PC-9 (cell line): ENCODE data around the gene GJA9.

Source experiments
- EZH2 ChIP-seq: fragments of 200-600 bp; sonication (generic); IDR thresholded peaks from 2 replicates; pipeline ENCODE4 v1.8.0; 2017; ENCODE audit warnings: antibody characterized with exemption, low read depth
- TF ChIP-seq, protein P1 (sequence below): fragments of 200-600 bp; sonication (generic); conservative IDR thresholded peaks from 2 replicates; pipeline ENCODE4 v1.6.1; 2017; ENCODE audit warnings: mixed run types, antibody characterized with exemption, mild to moderate bottlenecking, moderate library complexity

DNA sequence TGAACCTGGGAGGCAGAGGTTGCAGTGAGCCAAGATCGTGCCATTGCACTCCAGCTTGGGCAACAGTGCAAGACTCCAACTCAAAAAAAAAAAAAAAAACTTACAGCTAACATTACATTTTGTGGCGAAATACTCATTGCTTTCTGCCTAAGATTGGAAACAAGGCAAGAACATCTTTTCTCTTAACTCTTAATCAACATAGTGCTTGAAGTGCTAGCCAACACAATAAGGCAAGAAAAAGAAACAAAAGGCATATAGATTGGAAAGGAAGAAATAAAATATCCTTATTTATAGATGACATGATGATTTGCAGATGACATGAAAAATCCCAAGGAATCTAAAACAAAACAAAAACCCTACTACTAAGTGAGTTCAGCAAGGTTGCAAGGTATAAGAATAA is 24.6 kb upstream of the GJA9 start:
- TF ChIP-seq, protein P1, sequence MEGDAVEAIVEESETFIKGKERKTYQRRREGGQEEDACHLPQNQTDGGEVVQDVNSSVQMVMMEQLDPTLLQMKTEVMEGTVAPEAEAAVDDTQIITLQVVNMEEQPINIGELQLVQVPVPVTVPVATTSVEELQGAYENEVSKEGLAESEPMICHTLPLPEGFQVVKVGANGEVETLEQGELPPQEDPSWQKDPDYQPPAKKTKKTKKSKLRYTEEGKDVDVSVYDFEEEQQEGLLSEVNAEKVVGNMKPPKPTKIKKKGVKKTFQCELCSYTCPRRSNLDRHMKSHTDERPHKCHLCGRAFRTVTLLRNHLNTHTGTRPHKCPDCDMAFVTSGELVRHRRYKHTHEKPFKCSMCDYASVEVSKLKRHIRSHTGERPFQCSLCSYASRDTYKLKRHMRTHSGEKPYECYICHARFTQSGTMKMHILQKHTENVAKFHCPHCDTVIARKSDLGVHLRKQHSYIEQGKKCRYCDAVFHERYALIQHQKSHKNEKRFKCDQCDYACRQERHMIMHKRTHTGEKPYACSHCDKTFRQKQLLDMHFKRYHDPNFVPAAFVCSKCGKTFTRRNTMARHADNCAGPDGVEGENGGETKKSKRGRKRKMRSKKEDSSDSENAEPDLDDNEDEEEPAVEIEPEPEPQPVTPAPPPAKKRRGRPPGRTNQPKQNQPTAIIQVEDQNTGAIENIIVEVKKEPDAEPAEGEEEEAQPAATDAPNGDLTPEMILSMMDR: no peak
- TF ChIP-seq EZH2: no peak
